ENCODE measurements around the gene ZMYND15.

DNA sequence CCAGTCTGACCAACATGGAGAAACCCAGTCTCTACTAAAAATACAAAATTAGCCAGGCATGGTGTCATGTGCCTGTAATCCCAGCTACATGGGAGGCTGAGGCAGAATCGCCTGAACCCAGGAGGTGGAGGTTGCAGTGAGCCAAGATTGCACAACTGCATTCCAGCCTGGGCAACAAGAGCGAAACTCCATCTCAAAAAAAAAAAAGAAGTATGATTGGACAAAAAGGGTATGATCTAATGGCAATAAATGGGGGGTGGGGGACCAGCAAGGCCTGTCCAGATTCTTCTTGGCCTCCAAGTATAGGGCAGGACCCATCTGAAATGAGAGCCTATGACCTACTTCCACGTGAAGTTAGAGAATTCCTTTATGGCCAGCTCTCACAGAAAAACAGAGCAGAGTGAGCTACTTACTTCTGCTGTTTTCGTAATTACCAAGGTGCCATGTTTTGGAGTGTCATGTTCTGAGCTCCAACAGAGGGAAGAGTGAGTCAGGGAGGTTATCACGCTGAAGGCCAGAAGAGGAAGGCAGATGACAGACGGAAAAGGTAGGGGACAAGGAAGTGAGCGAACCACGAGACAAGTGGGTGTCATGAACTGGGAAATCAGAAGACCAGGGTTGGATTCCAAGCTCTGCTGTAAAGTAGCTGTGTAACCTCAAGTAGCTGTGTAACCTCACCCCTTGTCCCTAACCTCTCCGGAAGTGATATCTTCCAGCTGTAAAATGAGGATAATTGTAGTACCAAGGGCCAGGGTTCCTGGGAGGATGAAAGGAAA lies 3.6 kb upstream of the ZMYND15 start:
- TF ChIP-seq CTCF (conservative IDR thresholded peaks at IDR 0.05 in 1 of 2, IDR thresholded peaks at IDR 0.05 in 1 of 2; ENCODE audit: extremely low read depth in 1 of 2, insufficient read depth in 1 of 2, low read depth in 1 of 2, low read length in 2 of 2) (no peak), EZH2 (IDR thresholded peaks at IDR 0.05; ENCODE audit: borderline replicate concordance, low read length) (no peak)
